Aorta (tissue), 5 donors: Measurements from ENCODE around the gene PGAP3. TPM values are rescaled to one million over a fixed set of nuclear protein-coding genes. Genes with fewer than 3 reads are reported as not detected.
A peak's percentile ranks its signal among the peaks of the same experiment; 100 is the strongest.

Experiments used
- ATAC-seq: fragments of 200-7000 bp; cut with Tn5 transposase; one replicate; pipeline ENCODE4 v1.9.1; 2022; ENCODE audit warnings: moderate library complexity; ENCODE audit not compliant: low FRiP score
- DNase-seq, 2 donors: peaks; one replicate each; pipeline ENCODE4 v3.0.0-alpha.2; 2020
- H3K27ac ChIP-seq, 2 donors: one replicate each; pipeline ENCODE4 v1.5.1; 2013; ENCODE audit warnings: low read length in 2 of 2, mild to moderate bottlenecking in 2 of 2, moderate library complexity in 2 of 2, control low read depth in 1 of 2, inconsistent platforms in 1 of 2, low read depth in 1 of 2
- H3K27me3 ChIP-seq, 2 donors: one replicate each; pipeline ENCODE4 v1.6.1; 2013; ENCODE audit warnings: control low read depth in 1 of 2, low read length in 1 of 2, mild to moderate bottlenecking in 1 of 2, moderate library complexity in 1 of 2; ENCODE audit not compliant: insufficient read depth in 2 of 2, control insufficient read depth in 1 of 2
- H3K36me3 ChIP-seq, 2 donors: one replicate each; pipeline ENCODE4 v1.6.1; 2013; ENCODE audit warnings: control low read depth in 1 of 2, low read length in 1 of 2, mild to moderate bottlenecking in 1 of 2; ENCODE audit not compliant: insufficient read depth in 2 of 2, control insufficient read depth in 1 of 2
- H3K4me1 ChIP-seq, 2 donors: one replicate each; pipeline ENCODE4 v1.6.1; 2013; ENCODE audit warnings: low read length in 2 of 2, control low read depth in 1 of 2, mild to moderate bottlenecking in 1 of 2, moderate library complexity in 1 of 2; ENCODE audit not compliant: insufficient read depth in 2 of 2, control insufficient read depth in 1 of 2
- H3K4me3 ChIP-seq, 2 donors: one replicate each; pipeline ENCODE4 v1.5.1; 2013; ENCODE audit warnings: low read length in 2 of 2, control low read depth in 1 of 2, mild to moderate bottlenecking in 1 of 2
- H3K9me3 ChIP-seq: one replicate; pipeline ENCODE4 v1.6.1; 2013; ENCODE audit warnings: mild to moderate bottlenecking, low read length; ENCODE audit not compliant: control insufficient read depth
- WGBS, 2 donors: extraction: QIAGEN DNeasy Blood & Tissue Kit; methylation state at CpG; one replicate each; pipeline ENCODE4 v1.1.7; 2013; 5-methylcytosine and 5-hydroxymethylcytosine counted together
- intact Hi-C, 2 donors: fragments of 100-400 bp; cut with DNase I; formaldehyde crosslinking; loops; one replicate each; pipeline versions ENCODE4 v1.14.2 to v1.15.0; 2022
- polyA plus RNA-seq, 2 donors: library from polyadenylated mRNA; stranded (reverse); fragments of 200-250 nt; gene quantifications; one replicate each; pipeline ENCODE4 v1.2.3, GENCODE V29; 2013
- total RNA-seq, 2 donors: library from RNA; stranded (reverse); fragmentation: NEBNext Ultra II Directional; extraction: Animal tissue kit (Norgen Biotek cat#: 25700); gene quantifications; one replicate each; pipeline ENCODE4 v1.2.1, GENCODE V29; 2021
- donor health status: healthy with polysubstance abuse.
- donor health status: Bipolar disorder and iron deficiency.
- donor health status: DM: no; HTN: no; CAD: no.
- donor health status: DM: no; HTN: no; CAD: no.
- donor health status: DM: yes; HTN: yes; CAD: no.

The PGAP3 gene
- total and polyA plus RNA-seq, 4 donors, result 13.3 to 25.5 (median 22.0) TPM

- H3K4me1 ChIP-seq, result no peaks in the 10 kb centered on the region
- H3K27ac ChIP-seq, result peak overlapping the region in 1 of 2 donors; percentile 15
- H3K27me3 ChIP-seq, result no peaks in the 10 kb centered on the region
- intact Hi-C loops, result loop anchor here (2.0 to 5.0 kb wide), 3 partner anchors 36 to 61 kb away; partner anchors contain the start of gene ERBB2 (in 2 of the 2)
- H3K36me3 ChIP-seq, result no peaks in the 10 kb centered on the region
- DNase-seq, result peak; percentile 78 to 89
- ATAC-seq, result peak; percentile 64
- H3K9me3 ChIP-seq, result no peaks in the 10 kb centered on the region
- no peak overlapping the region for H3K4me3 ChIP-seq
- 6 to 8% methylated on average over 11 of the region's 11 CpGs for WGBS, 2 donors
Measured at GRCh38 chr17:39666601-39667261, 21.1 kb downstream of the PGAP3 start.

GRCh38 chr17:39666231-39666600 lies 21.6 kb downstream of the PGAP3 start:
- Histone ChIP-seq H3K36me3 (no peaks in the 10 kb centered on the region), H3K27me3 (no peaks in the 10 kb centered on the region), H3K4me3 (no peak overlapping the region), H3K4me1 (no peaks in the 10 kb centered on the region), H3K27ac (peak overlapping the region; percentile 1 to 29), H3K9me3 (no peaks in the 10 kb centered on the region)
- intact Hi-C loops, result loop anchor here (2.0 to 5.0 kb wide), 3 partner anchors 36 to 61 kb away; partner anchors contain the start of gene ERBB2 (in 2 of the 2)
- no peak for DNase-seq
- 6 to 19% methylated on average over 2 of the region's 2 CpGs for WGBS, 2 donors
- no peak for ATAC-seq

- 44 to 46% methylated on average over 17 of the region's 17 CpGs for WGBS, 2 donors
- Histone ChIP-seq H3K27me3 (no peaks in the 10 kb centered on the region), H3K36me3 (peaks cover 0 to 3% of the 10 kb centered on the region in 2 donors), H3K9me3 (no peaks in the 10 kb centered on the region), H3K27ac (peak overlapping the region; percentile 1 to 29), H3K4me3 (no peak overlapping the region), H3K4me1 (no peaks in the 10 kb centered on the region)
- DNase-seq, result no peak
- ATAC-seq, result peak; percentile 0
- intact Hi-C loops, result loop anchor here (2.0 to 5.0 kb wide), 3 partner anchors 37 to 62 kb away; partner anchors contain the start of gene ERBB2 (in 2 of the 2)
Measured at GRCh38 chr17:39665642-39666224, 22.1 kb downstream of the PGAP3 start.

- Histone ChIP-seq H3K27ac (peak within 1 kb of the TSS; percentile 1 to 29), H3K4me1 (no peaks in the 10 kb centered on the region), H3K27me3 (no peaks in the 10 kb centered on the region), H3K4me3 (no peak within 1 kb of the TSS), H3K36me3 (peaks cover 0 to 3% of the 10 kb centered on the region in 2 donors), H3K9me3 (no peaks in the 10 kb centered on the region)
- DNase-seq (no peak), ATAC-seq (no peak)
- intact Hi-C loops, result loop anchor here (5.0 kb wide), 2 partner anchors 37 to 62 kb away; partner anchors contain the start of gene ERBB2 (in 2 of the 2)
- WGBS, 2 donors, result 33 to 34% methylated on average over 15 of the region's 15 CpGs
Measured at GRCh38 chr17:39664581-39665561, 23.0 kb downstream of the PGAP3 start, which contains the start of gene TCAP. TCAP (plus strand) TSS chr17:39665349; CDS start chr17:39665360, 11 bp downstream.

- H3K27me3 ChIP-seq, result no peaks in the 10 kb centered on the region
- no peaks in the 10 kb centered on the region for H3K9me3 ChIP-seq
- no peak for DNase-seq
- WGBS, 2 donors, result 59 to 64% methylated on average over 17 of the region's 17 CpGs
- H3K36me3 ChIP-seq, result peaks cover 0 to 3% of the 10 kb centered on the region in 2 donors
- no peaks in the 10 kb centered on the region for H3K4me1 ChIP-seq
- intact Hi-C loops, result no loop called here
- peak overlapping the region in 1 of 2 donors; percentile 11 for H3K27ac ChIP-seq
- no peak for ATAC-seq
- no peak overlapping the region for H3K4me3 ChIP-seq
Measured at GRCh38 chr17:39663688-39664580, 23.9 kb downstream of the PGAP3 start.

- Histone ChIP-seq H3K36me3 (peaks cover 0 to 3% of the 10 kb centered on the region in 2 donors), H3K4me1 (no peaks in the 10 kb centered on the region), H3K4me3 (no peak overlapping the region), H3K27me3 (no peaks in the 10 kb centered on the region), H3K9me3 (no peaks in the 10 kb centered on the region), H3K27ac (no peak overlapping the region)
- 64 to 66% methylated on average over 4 of the region's 4 CpGs for WGBS, 2 donors
- DNase-seq (no peak), ATAC-seq (no peak)
- intact Hi-C loops, result no loop called here
Measured at GRCh38 chr17:39663340-39663687, 24.5 kb downstream of the PGAP3 start.

GRCh38 chr17:39662551-39663339 lies 25.1 kb downstream of the PGAP3 start:
- Histone ChIP-seq H3K36me3 (peaks cover 0 to 3% of the 10 kb centered on the region in 2 donors), H3K4me3 (no peak overlapping the region), H3K27ac (no peak overlapping the region), H3K27me3 (no peaks in the 10 kb centered on the region), H3K9me3 (no peaks in the 10 kb centered on the region), H3K4me1 (no peaks in the 10 kb centered on the region)
- no peak for ATAC-seq
- no peak for DNase-seq
- intact Hi-C loops, result no loop called here
- 81 to 82% methylated on average over 22 of the region's 22 CpGs for WGBS, 2 donors
